CD4-positive, alpha-beta T cell treated with Interleukin-10 for 1 hour (primary cell): Measurements from ENCODE around the gene SETD2.

ENCODE experiments used
- DNase-seq: peaks from one replicate; pipeline ENCODE4 v3.0.0-alpha.2; 2020

Gene SETD2

DNA sequence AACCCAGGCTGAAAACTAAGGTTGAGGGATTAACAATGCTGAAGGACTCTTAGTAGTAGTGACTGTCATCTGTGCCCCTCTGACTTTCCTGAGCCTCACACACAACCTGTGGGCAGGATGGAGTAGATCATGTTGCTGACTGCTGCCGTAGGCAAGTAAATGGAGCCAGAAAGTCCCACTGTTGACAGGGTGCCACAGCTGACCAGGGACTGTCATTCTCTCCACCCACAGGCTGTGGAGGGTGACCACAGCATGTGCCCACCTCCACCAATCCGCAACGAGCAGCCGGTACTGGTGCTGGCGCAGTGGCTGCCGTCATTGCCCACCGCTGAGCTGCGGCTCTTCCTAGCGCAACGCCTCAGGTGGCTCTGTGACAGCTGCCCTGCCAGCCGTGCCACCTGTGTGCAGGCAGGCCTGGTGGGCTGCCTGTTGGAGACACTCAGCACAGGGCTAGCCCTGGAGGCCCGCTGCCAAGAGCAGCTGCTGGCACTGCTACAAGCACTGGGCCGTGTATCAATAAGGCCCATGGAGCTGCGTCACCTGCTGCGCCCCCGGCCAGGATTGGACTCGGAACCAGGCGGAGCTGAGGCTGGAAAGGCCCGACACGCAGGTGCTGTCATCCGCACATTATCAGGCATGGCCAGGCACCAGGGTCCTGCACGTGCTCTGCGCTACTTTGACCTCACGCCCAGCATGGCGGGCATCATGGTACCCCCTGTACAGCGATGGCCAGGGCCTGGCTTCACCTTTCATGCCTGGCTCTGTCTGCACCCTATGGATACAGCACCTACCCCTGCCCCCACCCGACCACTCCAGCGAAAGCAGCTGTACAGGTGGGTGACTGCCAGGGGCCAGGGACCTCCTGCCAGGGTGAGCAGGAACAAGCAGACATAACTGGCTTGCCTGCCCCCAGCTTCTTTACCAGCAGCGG, 168.8 kb downstream of the SETD2 start:
- no peak for DNase-seq

GRCh38 chr3:46993986-46994385, 169.9 kb downstream of the SETD2 start:
- no peak for DNase-seq

- DNase-seq = no peak
Measured at GRCh38 chr3:46993292-46993691, 170.6 kb downstream of the SETD2 start.

DNA sequence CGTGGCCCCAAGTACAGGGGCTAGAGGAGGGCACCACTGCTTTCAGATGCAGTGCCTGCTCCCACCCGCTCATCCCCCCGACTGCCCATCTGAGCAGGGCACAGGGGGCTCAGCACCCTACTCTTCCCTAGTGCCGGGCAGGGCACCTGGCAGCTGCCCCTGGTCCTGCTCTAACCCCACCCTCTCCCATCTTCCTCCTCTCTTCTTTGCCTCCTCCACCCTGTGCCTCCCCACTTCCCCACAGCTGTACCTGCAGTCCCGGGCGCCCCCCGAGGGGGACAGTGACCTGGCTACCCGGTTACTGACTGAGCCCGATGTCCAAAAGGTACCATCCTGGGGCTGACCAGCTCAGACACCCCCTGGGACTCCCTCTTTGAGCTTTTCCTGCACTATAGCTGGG, 171.7 kb downstream of the SETD2 start:
- DNase-seq = no peak

DNA sequence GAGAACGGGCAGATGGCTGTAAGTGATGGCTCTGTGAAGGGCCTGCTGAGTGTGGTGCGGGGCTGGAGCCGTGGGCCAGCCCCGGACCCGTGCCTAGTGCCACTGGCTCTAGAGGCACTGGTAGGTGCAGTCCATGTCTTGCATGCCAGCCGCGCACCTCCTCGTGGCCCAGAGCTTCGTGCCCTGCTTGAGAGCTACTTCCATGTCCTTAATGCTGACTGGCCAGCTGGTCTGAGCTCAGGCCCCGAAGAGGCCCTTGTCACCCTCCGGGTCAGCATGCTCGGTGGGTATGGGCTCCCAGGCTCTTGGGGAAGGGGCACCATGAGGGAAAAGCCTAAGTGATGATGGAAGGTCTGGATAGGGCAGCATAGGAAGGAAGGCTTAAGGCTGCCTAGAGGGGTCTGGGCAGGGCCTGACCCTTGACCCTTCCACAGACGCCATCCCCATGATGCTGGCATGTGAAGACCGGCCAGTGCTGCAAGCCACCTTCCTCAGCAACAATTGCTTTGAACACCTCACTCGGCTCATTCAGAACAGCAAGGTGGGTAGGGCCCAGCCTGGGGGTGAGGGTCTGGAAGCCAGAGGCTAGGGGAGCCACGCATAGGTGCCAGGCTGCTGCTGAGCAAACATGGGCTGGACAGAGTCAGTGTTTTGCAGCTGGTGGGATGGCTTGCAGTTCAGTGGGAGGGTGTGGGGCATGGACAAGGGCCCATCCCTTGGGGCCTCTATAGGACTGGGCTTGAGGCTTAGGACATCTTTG, 172.3 kb downstream of the SETD2 start:
- DNase-seq = no peak

DNA sequence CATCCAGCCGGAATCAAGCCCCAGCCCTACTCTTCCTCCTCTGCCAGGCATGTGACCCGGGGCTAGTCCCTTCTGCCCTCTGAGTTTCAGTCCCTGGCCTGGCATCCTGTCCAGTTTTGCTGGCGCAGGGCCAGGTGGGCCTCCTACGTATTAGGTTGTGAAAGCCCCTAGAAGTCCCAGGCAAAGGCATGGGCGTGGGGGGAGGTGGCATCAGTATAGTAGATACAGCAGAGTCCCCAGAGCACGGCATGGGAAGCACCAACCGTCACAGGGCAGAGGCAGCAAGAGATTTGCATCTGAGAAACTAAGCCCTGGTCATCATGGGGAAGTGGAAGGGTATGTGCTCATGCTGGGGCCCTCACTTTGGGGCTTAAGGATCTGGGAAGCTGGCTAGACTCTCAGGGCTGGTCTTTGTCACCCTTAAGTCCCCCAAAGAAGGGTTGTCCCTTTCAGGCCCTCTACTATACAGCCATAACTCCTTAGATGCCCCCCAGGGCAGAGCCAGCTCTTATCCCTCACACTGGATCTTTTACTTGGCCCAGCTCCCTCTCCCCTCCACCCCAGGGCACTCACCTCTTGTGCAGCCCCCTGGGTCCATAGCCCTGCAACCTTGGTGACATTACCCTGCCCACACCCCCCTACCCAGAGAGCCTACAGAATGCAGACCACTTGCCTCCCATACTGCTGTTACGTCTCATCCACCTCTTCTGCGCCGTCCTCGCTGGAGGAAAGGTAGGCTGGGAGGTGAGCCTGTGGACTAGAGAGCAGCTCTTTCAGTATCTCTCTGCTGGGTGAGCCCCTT, 173.1 kb downstream of the SETD2 start:
- DNase-seq = no peak

DNA sequence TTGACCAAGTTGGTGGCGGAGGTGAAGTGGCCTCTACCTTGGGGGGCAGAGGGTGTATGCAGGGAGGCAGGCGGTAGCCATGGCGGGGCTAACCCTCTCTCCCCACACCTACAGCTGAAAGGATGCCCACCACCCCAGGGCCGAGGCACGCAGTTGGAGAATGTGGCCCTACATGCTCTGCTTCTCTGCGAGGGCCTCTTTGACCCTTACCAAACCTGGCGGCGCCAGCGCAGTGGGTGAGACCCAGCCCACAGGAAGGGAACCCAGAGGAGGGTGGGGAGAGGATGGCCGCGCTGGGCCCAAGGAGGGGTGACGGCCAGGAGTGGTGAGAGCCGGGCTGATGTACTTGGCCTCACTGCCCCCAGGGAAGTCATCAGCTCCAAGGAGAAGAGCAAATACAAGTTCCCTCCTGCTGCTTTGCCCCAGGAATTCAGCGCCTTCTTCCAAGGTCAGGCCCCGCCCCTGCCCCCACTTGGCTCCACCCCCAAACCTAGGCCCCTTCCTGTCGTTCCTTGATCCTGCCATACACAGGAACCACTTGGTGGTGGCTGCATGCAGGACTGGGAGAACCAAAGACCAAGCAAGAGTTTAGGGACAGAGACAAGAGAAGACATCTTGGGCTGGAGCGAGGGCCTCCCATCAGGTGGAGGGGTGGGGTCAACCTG, 174.6 kb downstream of the SETD2 start:
- DNase-seq = no peak

DNA sequence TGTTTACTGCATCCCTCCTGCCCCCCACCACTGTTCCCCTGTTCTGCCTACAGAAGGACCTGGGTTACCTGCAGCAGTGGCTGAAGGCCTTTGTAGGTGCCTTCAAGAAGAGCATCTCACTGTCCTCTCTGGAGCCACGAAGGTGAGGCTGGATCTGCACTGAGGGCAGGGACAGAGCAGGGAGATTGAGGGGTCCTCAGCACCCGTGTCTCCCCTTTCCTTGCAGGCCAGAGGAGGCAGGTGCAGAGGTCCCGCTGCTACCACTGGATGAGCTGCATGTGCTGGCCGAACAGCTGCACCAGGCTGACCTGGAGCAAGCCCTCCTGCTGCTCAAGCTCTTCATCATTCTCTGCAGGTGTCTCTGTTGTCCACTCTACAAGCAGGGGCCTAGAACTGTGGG, 175.3 kb downstream of the SETD2 start:
- no peak for DNase-seq

DNA sequence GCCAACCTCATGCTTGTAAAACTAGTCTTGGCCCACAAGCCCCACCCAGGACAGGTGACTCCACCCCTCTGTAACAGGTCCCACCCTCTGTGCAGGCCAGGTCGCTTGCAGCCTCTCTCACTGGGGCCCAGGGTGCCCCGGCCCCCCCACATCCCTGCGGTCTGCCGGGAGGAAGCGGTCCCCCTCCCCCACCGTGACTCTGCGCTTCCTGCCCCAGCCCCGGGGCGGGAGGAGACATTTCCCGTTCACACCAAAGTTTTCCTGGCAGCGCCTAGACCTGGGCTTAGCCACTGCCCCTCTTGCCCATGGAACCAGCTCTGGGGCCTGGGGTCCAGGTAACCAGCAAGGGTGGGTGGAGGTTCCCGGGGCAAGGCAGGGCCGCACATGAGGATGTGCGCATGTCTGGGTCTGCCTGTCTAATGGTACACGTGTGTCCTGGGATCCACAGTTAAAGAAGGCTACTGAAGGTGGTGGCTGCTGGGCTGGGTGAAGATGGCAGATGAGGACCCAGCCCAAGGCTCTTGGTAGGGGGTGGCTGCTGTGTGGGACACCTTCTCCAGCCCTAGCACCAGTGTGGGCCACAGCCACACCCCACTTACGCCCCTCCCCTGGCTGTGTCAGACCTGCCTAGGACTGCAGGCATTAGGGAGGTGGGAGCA, 176.0 kb downstream of the SETD2 start:
- peak; percentile 94 for DNase-seq

DNA sequence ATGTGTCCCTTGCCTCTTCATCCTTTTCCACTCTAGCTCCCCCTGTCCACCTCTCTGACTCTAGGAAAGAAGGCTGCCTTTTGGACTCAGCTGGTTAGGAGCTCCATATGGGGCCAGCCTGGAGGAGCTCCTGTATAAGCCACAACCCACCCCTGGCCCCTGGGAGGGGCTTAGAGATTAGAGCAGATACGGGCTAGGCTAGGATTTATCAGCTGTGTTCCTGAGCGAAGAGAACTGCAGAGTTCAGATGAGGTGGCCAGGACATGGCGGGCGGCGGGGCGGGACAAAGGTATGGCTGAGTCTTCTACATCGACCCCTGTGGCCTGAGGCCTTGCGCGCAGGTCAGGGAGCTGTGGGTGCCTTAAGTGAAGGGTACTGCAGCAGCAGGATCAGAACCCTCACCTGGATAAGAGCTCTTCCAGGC, 176.6 kb downstream of the SETD2 start:
- DNase-seq = no peak

DNA sequence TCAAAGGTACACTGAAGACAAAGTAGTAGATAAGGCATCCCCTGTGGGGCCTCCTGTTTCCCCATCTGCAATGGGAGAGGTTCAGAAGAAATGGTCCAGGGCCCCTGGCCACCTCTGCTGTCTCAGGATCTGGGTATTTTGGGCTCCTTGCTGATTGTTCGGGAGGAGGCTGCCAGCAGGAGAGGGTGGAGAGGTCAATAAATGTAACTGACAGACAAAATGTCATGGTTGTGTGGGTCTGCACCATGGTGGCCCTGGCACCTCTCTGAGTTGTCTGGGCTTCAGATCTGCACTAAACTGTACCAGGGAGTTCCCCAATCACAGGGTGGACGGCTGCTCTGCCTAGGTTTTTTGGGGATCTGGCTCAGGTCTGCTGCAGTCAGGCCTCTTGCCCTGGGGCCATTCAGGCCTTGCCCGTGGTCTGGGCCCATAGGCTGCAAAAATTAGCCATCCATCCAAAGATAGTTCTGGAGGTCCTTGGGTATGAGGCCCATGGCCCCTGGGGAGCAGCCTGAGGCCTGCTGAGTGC, 177.1 kb downstream of the SETD2 start:
- DNase-seq = no peak

DNA sequence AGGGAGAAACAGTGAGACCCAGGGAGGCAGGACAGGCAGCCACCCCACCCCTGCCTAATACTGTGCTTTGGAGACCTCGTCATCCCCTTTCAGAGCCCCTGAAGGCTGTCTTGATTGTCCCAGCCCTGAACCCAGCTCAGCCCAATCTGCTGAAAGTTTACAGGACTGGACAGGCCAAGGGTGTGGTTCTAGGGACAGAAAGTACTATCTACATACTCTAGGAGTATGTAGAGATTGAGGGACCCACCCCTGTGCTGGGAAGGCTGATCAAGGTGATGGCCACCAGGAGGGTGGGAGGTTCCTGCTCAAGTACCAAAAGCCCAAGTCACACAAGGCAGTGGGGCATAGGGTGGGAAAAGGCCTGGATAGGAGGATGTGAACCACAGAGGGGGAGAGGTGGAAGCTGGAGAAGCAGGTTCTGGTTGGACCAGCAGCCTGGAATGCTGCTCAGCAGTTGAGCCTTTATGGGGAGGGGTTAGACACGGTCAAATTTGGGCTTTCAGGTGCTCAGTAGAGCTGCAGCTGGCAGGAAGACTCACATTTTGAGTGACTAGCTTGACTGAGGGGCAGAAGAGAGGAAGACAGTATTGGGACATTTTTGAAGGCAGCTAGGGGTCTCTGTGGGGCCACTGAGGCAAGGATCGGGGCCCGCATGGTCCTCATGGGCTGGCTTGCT, 177.7 kb downstream of the SETD2 start:
- no peak for DNase-seq

DNA sequence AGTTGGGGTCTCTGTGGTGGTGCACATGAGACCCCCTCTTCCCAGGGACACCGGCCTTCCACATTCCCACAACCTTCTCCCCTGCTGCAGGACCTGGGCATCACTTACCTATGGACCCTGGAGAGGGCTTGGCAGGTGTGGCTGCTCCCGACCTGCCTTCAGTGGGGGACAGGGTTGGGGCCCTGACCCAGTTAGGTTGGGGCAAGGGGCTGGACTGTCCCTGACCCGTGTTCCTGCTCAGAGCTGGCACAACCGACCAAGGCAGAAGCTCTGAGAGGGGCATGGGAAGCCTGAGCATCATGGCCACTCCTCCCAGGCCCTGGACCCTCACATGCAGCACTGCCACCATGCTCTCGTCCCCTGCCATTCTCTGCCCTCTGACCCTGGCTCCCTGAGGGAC, 178.3 kb downstream of the SETD2 start:
- DNase-seq = no peak

- no peak for DNase-seq
Measured at GRCh38 chr3:46984591-46985459, 179.1 kb downstream of the SETD2 start.

GRCh38 chr3:46982546-46982945, 181.4 kb downstream of the SETD2 start:
- no peak for DNase-seq

DNA sequence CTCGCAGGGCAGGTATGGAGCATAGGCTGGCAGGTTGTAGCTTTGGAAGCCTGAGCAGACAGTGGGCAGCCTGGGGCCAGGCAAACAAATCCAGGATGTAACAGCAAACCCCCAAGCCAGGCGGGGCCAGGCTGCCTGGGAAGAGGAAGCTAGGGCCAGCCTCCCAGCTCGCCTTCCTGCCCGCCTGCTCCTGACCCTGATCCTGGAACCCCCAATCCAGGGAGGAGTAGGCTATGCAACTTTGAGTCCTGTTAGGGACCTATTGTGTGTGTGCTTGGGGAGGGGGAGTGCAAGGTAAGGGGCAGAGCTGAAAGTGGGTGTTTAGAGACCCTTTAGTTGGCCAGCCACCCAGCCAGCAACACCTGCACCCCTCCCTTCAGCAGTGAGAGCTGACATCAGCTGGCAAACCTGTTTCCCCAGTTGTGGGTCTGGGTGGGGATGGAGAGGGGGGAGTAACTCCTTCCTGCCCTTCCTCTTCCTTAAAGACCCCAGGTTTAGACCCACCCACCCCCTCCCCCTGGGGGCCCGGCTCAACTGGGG, 181.9 kb downstream of the SETD2 start:
- DNase-seq = no peak

DNA sequence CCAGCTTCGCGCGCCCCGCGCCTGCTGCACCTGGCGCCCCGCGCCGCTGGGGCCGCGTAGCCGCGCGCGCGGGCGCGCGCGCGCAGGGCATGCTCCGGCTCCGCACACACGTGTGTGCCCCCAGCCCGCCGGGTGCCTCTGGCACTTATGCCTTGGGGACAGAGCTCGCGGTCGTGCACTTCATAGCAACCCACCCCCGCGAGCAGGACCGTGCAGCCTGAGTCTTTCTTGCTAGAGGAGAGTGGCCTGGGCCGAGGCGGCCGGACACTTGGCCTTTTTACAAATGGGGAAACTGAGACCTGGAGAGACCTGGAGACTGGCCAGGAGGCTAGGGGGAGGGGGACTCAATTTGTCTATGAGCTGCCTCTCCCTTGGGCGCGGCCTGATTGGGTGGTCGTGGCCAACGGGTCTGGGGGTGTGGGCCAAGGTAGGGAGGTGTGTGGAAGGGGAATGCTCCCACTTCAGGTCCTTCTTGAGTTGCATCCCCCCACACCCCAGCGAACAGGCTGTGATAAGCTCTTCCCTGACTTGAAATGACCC, 183.9 kb downstream of the SETD2 start:
- DNase-seq = no peak

- DNase-seq = peak; percentile 96
Measured at GRCh38 chr3:46978985-46979944, 184.6 kb downstream of the SETD2 start, which contains the start of gene NBEAL2. NBEAL2 (plus strand) TSS chr3:46979666; CDS start chr3:46979862, 196 bp downstream.
